ENCODE measurements around the gene CDH24. TPM values are rescaled to one million over a fixed set of nuclear protein-coding genes. Genes with fewer than 3 reads are reported as not detected.

The CDH24 gene
- total and polyA plus RNA-seq, 2 of the 13 experiments (the other 11 are each of a cell fraction or from before 2014, with no cell fraction given) = 0.69 to 0.99 TPM

DNA sequence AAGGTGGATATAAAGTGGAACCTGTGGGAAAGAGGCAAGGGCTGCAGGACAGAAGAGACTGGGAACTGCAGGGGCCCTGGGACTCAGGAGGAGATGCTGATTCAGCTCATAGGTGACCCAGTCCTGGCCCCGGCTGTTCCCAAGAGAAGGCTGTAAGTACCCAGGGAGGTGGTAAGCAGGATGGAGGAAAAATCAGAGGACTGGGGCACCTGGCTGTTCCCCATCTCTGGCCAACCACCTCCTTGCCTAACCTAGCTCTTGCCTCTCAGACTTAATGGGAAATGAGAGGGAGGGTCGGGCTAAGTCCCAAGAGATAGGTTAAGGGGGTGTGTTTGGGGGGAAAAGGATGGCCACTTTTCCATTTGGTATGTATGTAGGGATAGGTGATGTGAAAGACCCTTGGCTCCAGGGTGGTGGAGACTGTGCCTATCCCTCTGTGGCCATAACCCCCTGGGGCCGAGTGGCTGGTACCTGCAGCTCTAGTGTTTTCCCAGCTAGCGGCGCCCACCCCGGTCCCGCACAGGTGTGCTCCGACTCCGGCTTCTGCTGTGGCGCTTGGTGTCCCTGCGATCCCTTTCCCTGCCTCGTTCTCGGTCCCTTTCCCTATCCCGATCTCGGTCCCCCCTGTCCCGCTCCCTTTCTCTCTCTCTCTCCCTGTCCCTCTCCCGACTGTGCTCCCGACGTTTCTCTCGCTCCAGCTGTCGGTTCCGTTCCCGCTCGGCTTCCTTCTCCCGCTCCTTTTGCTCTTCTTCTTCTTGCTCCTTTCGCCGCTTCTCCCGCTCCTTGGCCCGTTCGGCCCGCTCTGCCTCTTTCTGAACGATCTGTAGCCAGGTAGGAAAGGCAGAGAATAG is 1.6 kb upstream of the CDH24 start (continued):
- no peak for TF ChIP-seq MEIS2 (CRISPR knock-in tag; IDR thresholded peaks at IDR 0.05)
- TF ChIP-seq, protein P1, sequence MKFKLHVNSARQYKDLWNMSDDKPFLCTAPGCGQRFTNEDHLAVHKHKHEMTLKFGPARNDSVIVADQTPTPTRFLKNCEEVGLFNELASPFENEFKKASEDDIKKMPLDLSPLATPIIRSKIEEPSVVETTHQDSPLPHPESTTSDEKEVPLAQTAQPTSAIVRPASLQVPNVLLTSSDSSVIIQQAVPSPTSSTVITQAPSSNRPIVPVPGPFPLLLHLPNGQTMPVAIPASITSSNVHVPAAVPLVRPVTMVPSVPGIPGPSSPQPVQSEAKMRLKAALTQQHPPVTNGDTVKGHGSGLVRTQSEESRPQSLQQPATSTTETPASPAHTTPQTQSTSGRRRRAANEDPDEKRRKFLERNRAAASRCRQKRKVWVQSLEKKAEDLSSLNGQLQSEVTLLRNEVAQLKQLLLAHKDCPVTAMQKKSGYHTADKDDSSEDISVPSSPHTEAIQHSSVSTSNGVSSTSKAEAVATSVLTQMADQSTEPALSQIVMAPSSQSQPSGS (CRISPR knock-in tag; IDR thresholded peaks at IDR 0.05) = no peak
- TF ChIP-seq, protein P2, sequence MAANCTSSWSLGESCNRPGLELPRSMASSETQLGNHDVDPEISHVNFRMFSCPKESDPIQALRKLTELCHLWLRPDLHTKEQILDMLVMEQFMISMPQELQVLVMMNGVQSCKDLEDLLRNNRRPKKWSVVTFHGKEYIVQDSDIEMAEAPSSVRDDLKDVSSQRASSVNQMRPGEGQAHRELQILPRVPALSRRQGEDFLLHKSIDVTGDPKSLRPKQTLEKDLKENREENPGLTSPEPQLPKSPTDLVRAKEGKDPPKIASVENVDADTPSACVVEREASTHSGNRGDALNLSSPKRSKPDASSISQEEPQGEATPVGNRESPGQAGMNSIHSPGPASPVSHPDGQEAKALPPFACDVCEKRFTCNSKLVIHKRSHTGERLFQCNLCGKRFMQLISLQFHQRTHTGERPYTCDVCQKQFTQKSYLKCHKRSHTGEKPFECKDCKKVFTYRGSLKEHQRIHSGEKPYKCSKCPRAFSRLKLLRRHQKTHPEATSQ (CRISPR knock-in tag; IDR thresholded peaks at IDR 0.05; ENCODE audit: borderline replicate concordance) = no peak
- no peak for TF ChIP-seq EZH2 (conservative IDR thresholded peaks at IDR 0.05; ENCODE audit: low read depth, low read length)
- TF ChIP-seq ZSCAN22 (CRISPR knock-in tag; IDR thresholded peaks at IDR 0.05) = no peak
- TF ChIP-seq, protein P3, sequence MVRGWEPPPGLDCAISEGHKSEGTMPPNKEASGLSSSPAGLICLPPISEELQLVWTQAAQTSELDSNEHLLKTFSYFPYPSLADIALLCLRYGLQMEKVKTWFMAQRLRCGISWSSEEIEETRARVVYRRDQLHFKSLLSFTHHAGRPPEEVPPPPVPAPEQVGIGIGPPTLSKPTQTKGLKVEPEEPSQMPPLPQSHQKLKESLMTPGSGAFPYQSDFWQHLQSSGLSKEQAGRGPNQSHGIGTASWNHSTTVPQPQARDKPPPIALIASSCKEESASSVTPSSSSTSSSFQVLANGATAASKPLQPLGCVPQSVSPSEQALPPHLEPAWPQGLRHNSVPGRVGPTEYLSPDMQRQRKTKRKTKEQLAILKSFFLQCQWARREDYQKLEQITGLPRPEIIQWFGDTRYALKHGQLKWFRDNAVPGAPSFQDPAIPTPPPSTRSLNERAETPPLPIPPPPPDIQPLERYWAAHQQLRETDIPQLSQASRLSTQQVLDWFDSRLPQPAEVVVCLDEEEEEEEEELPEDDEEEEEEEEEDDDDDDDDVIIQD (CRISPR knock-in tag; IDR thresholded peaks at IDR 0.05; ENCODE audit: low read depth) = no peak
- TF ChIP-seq ZNF772 (CRISPR knock-in tag; IDR thresholded peaks at IDR 0.05) = no peak
- TF ChIP-seq, protein P4, sequence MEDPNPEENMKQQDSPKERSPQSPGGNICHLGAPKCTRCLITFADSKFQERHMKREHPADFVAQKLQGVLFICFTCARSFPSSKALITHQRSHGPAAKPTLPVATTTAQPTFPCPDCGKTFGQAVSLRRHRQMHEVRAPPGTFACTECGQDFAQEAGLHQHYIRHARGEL (CRISPR knock-in tag; IDR thresholded peaks at IDR 0.05) = no peak
- TF ChIP-seq ZNF383 (CRISPR knock-in tag; IDR thresholded peaks at IDR 0.05; ENCODE audit: borderline replicate concordance) = no peak
- TF ChIP-seq, protein P5, sequence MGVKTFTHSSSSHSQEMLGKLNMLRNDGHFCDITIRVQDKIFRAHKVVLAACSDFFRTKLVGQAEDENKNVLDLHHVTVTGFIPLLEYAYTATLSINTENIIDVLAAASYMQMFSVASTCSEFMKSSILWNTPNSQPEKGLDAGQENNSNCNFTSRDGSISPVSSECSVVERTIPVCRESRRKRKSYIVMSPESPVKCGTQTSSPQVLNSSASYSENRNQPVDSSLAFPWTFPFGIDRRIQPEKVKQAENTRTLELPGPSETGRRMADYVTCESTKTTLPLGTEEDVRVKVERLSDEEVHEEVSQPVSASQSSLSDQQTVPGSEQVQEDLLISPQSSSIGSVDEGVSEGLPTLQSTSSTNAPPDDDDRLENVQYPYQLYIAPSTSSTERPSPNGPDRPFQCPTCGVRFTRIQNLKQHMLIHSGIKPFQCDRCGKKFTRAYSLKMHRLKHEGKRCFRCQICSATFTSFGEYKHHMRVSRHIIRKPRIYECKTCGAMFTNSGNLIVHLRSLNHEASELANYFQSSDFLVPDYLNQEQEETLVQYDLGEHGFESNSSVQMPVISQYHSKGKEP (CRISPR knock-in tag; IDR thresholded peaks at IDR 0.05) = no peak
- TF ChIP-seq KLF9 (CRISPR knock-in tag; IDR thresholded peaks at IDR 0.05; ENCODE audit: low read depth) = no peak
- 0 out of 2 replicates have a peak, but pooled peaks have one; percentile 20 for TF ChIP-seq ZNF441 (CRISPR knock-in tag; IDR thresholded peaks at IDR 0.05; ENCODE audit: borderline replicate concordance)
- no peak for TF ChIP-seq POGZ (CRISPR knock-in tag; IDR thresholded peaks at IDR 0.05)
- TF ChIP-seq, protein P6, sequence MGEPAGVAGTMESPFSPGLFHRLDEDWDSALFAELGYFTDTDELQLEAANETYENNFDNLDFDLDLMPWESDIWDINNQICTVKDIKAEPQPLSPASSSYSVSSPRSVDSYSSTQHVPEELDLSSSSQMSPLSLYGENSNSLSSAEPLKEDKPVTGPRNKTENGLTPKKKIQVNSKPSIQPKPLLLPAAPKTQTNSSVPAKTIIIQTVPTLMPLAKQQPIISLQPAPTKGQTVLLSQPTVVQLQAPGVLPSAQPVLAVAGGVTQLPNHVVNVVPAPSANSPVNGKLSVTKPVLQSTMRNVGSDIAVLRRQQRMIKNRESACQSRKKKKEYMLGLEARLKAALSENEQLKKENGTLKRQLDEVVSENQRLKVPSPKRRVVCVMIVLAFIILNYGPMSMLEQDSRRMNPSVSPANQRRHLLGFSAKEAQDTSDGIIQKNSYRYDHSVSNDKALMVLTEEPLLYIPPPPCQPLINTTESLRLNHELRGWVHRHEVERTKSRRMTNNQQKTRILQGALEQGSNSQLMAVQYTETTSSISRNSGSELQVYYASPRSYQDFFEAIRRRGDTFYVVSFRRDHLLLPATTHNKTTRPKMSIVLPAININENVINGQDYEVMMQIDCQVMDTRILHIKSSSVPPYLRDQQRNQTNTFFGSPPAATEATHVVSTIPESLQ (CRISPR knock-in tag; conservative IDR thresholded peaks at IDR 0.05) = no peak
- TF ChIP-seq ZFP41 (CRISPR knock-in tag; IDR thresholded peaks at IDR 0.05; ENCODE audit: borderline replicate concordance) = no peak
- TF ChIP-seq, protein P7, sequence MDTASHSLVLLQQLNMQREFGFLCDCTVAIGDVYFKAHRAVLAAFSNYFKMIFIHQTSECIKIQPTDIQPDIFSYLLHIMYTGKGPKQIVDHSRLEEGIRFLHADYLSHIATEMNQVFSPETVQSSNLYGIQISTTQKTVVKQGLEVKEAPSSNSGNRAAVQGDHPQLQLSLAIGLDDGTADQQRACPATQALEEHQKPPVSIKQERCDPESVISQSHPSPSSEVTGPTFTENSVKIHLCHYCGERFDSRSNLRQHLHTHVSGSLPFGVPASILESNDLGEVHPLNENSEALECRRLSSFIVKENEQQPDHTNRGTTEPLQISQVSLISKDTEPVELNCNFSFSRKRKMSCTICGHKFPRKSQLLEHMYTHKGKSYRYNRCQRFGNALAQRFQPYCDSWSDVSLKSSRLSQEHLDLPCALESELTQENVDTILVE (CRISPR knock-in tag; IDR thresholded peaks at IDR 0.05) = no peak
- no peak for TF ChIP-seq DR1 (CRISPR knock-in tag; IDR thresholded peaks at IDR 0.05)
